T-helper 1 cell treated with Interleukin-12 subunit alpha and Interleukin-12 subunit beta and Interleukin-4 antibody, amounts not matched to agents 30 ng/mL and 1 ng/mL, for 36 hours (primary cell): ENCODE results near the gene ZNF12. TPM values are rescaled to one million over a fixed set of nuclear protein-coding genes. Genes with fewer than 3 reads are reported as not detected.

ENCODE experiments used
- intact Hi-C: fragments of 100-400 bp; cut with micrococcal nuclease; formaldehyde crosslinking; loops from one replicate; pipeline ENCODE4 v1.15.1; 2024
- total RNA-seq: library from RNA; stranded (reverse); gene quantifications from 2 replicates; pipeline ENCODE4 v1.2.3, GENCODE V29; 2022

The ZNF12 gene
- total RNA-seq, 1 donor from 2014 or later = 24.3 TPM

GRCh38 chr7:6648066-6648814, 58.5 kb downstream of the ZNF12 start:
- intact Hi-C loops = no loop called here

- intact Hi-C loops = no loop called here
Observed at GRCh38 chr7:6647541-6647940, 59.2 kb downstream of the ZNF12 start.

- intact Hi-C loops = no loop called here
Observed at GRCh38 chr7:6647080-6647479, 59.7 kb downstream of the ZNF12 start.

- intact Hi-C loops = no loop called here
Observed at GRCh38 chr7:6646465-6646864, 60.3 kb downstream of the ZNF12 start.

- intact Hi-C loops = no loop called here
Observed at GRCh38 chr7:6644728-6645127, 62.0 kb downstream of the ZNF12 start.

- intact Hi-C loops = no loop called here
Observed at GRCh38 chr7:6643915-6644625, 62.7 kb downstream of the ZNF12 start.

GRCh38 chr7:6642861-6643640, 63.7 kb downstream of the ZNF12 start:
- intact Hi-C loops = no loop called here

- intact Hi-C loops = no loop called here
Observed at GRCh38 chr7:6642239-6642839, 64.4 kb downstream of the ZNF12 start.

GRCh38 chr7:6641305-6642035, 65.3 kb downstream of the ZNF12 start:
- intact Hi-C loops = no loop called here

- intact Hi-C loops = no loop called here
Observed at GRCh38 chr7:6640246-6640721, 66.5 kb downstream of the ZNF12 start.

GRCh38 chr7:6639627-6640026, 67.1 kb downstream of the ZNF12 start:
- intact Hi-C loops = no loop called here

GRCh38 chr7:6639032-6639431, 67.7 kb downstream of the ZNF12 start:
- intact Hi-C loops = no loop called here

Other genes starting within 250 kb of the ZNF12 start
- gene KDELR2, start 222.8 kb downstream of the ZNF12 start, total RNA-seq = 73.2 and 73.3 TPM in 2 replicates
- 0.10 TPM in 2 replicates for gene GRID2IP, start 155.5 kb downstream of the ZNF12 start, total RNA-seq
- gene ZDHHC4, start 129.5 kb downstream of the ZNF12 start, total RNA-seq = 26.6 and 28.1 TPM in 2 replicates
- 40.0 and 41.8 TPM in 2 replicates for gene INTS15, start 116.9 kb downstream of the ZNF12 start, total RNA-seq
- gene ZNF853, start 91.3 kb downstream of the ZNF12 start, total RNA-seq = 0.07 and 0.27 TPM in 2 replicates
- gene ZNF316, start 69.6 kb downstream of the ZNF12 start, total RNA-seq = 26.7 and 28.9 TPM in 2 replicates
- 0.42 and 0.66 TPM in 2 replicates for gene RSPH10B2, start 47.2 kb upstream of the ZNF12 start, total RNA-seq
- gene CCZ1B, start 119.3 kb upstream of the ZNF12 start, total RNA-seq = 84.4 and 87.0 TPM in 2 replicates